Vagina (tissue), 2 donors: ENCODE measurements around the gene HIVEP2.

Source experiments
- POLR2A ChIP-seq, 2 donors: fragments of 450-650 bp; IDR thresholded peaks; one replicate each; pipeline ENCODE4 v1.6.1; 2017; ENCODE audit warnings: antibody characterized with exemption in 2 of 2, mild to moderate bottlenecking in 2 of 2, moderate library complexity in 2 of 2
- POLR2AphosphoS5 ChIP-seq, 2 donors: sonication (generic); formaldehyde crosslinking; IDR thresholded peaks; one replicate each; pipeline ENCODE4 v1.9.0; 2017; ENCODE audit warnings: antibody characterized with exemption in 2 of 2, mild to moderate bottlenecking in 2 of 2, low read depth in 1 of 2; ENCODE audit not compliant: insufficient read depth in 1 of 2
- TF ChIP-seq, protein P1 (sequence below), 3 experiments: fragments of 450-650 bp in 2 of 3; fragments of 200-600 bp in 1 of 3; sonication (generic) in 1 of 3; IDR thresholded peaks; one replicate each; pipeline ENCODE4 v1.5.1; 2017 to 2019; ENCODE audit warnings: antibody characterized with exemption in 3 of 3, mild to moderate bottlenecking in 2 of 3, moderate library complexity in 2 of 3

DNA sequence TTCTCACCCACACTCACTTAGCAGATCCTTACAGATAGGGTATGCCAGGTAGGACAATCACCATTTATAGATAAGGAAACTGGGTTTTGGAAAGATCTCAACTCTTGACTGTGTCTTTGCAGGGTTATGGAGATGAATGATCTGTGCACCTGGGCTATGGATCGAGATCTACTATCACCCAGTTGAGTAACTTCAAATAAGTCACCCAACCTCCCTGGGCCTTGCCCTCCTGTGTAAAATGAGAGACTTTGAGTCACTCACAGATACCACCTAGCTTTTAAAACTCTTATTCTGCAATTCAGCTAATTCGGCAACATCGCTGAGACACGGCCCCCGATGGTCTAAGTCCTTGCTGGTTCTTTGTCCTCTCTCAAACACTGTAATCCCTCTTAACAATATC is 53.5 kb downstream of the HIVEP2 start:
- TF ChIP-seq, protein P1, sequence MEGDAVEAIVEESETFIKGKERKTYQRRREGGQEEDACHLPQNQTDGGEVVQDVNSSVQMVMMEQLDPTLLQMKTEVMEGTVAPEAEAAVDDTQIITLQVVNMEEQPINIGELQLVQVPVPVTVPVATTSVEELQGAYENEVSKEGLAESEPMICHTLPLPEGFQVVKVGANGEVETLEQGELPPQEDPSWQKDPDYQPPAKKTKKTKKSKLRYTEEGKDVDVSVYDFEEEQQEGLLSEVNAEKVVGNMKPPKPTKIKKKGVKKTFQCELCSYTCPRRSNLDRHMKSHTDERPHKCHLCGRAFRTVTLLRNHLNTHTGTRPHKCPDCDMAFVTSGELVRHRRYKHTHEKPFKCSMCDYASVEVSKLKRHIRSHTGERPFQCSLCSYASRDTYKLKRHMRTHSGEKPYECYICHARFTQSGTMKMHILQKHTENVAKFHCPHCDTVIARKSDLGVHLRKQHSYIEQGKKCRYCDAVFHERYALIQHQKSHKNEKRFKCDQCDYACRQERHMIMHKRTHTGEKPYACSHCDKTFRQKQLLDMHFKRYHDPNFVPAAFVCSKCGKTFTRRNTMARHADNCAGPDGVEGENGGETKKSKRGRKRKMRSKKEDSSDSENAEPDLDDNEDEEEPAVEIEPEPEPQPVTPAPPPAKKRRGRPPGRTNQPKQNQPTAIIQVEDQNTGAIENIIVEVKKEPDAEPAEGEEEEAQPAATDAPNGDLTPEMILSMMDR (IDR thresholded peaks at IDR 0.05) = no peak
- no peak for TF ChIP-seq POLR2AphosphoS5 (IDR thresholded peaks at IDR 0.05; ENCODE audit: insufficient read depth in 1 of 2, low read depth in 1 of 2)
- TF ChIP-seq POLR2A (IDR thresholded peaks at IDR 0.05) = no peak
